ENCODE measurements around the gene ATAD3A. TPM values are rescaled to one million over a fixed set of nuclear protein-coding genes. Genes with fewer than 3 reads are reported as not detected.

Gene ATAD3A
- total and polyA plus RNA-seq, 9 of the 15 experiments (the other 6 are each of a cell fraction or from before 2014, with no cell fraction given) = 0.10 to 173 (median 36.7) TPM

DNA sequence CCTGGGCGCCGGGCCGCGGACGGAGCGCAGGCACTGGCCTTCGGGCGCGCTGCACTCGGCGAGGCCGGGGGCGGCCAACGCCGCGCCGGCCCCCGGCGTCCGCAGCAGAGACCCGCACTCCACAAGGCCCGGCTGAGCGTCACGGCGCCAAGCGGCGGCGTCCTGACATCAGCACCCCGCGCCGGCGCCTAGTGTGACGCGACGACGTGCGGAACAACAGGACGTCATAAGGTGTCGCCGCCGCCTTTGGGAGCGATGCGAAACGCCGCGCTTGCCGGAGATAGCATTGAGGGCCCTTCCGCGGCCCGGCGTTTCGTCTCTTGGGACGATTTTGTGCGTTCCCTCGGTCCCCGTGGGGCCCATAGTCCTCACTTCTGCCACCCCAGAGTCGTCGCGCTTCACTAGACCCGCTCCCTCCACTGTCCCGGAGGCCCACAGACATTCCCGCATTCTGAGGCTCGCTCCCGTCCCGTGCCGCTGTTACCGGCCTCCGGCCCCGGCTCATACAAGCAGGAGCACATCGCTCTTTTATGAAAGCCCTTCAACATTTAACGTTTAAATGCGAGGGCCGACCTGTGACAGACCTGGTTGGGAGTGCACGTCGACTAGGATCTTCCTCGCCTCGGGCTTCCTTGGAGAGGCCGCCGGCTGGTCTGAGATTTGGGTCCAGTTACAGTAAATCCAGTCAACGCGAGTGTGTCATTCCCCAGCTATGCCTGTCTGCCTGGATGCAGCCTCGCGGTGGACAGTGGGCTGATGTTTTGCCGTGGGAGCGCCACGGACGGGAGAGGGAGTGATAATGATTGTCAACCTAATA is 63.0 kb downstream of the ATAD3A start, which contains the start of gene SSU72 (continued):
- TF ChIP-seq POLR2H (tag; IDR thresholded peaks at IDR 0.05; ENCODE audit: low read depth) = no peak; the same call in 1 of the 2 replicates
- TF ChIP-seq, protein P1, sequence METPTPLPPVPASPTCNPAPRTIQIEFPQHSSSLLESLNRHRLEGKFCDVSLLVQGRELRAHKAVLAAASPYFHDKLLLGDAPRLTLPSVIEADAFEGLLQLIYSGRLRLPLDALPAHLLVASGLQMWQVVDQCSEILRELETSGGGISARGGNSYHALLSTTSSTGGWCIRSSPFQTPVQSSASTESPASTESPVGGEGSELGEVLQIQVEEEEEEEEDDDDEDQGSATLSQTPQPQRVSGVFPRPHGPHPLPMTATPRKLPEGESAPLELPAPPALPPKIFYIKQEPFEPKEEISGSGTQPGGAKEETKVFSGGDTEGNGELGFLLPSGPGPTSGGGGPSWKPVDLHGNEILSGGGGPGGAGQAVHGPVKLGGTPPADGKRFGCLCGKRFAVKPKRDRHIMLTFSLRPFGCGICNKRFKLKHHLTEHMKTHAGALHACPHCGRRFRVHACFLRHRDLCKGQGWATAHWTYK (CRISPR knock-in tag; IDR thresholded peaks at IDR 0.05) = no peak
- TF ChIP-seq ZNF696 (CRISPR knock-in tag; conservative IDR thresholded peaks at IDR 0.05) = no peak
- TF ChIP-seq XRCC5 (IDR thresholded peaks at IDR 0.05; ENCODE audit: low read depth, low read length) = no peak
- TF ChIP-seq, protein P2, sequence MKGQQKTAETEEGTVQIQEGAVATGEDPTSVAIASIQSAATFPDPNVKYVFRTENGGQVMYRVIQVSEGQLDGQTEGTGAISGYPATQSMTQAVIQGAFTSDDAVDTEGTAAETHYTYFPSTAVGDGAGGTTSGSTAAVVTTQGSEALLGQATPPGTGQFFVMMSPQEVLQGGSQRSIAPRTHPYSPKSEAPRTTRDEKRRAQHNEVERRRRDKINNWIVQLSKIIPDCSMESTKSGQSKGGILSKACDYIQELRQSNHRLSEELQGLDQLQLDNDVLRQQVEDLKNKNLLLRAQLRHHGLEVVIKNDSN (CRISPR knock-in tag; IDR thresholded peaks at IDR 0.05) = peak; percentile 55
- TF ChIP-seq, protein P3, sequence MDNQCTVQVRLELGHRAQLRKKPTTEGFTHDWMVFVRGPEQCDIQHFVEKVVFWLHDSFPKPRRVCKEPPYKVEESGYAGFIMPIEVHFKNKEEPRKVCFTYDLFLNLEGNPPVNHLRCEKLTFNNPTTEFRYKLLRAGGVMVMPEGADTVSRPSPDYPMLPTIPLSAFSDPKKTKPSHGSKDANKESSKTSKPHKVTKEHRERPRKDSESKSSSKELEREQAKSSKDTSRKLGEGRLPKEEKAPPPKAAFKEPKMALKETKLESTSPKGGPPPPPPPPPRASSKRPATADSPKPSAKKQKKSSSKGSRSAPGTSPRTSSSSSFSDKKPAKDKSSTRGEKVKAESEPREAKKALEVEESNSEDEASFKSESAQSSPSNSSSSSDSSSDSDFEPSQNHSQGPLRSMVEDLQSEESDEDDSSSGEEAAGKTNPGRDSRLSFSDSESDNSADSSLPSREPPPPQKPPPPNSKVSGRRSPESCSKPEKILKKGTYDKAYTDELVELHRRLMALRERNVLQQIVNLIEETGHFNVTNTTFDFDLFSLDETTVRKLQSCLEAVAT (IDR thresholded peaks at IDR 0.05) = peak in 1 of 2 experiments; percentile 97; a peak in 2 of 4 replicates
- peak; percentile 54; the same call in 1 of the 2 replicates for TF ChIP-seq MYNN (IDR thresholded peaks at IDR 0.05)
- no peak for TF ChIP-seq MYNN (CRISPR knock-in tag; IDR thresholded peaks at IDR 0.05)
- TF ChIP-seq TEAD4 (IDR thresholded peaks at IDR 0.05; ENCODE audit: low read length) = peak; percentile 34
- TF ChIP-seq TEAD4 (CRISPR knock-in tag; IDR thresholded peaks at IDR 0.05; ENCODE audit: borderline replicate concordance) = peak; percentile 52; the same call in 1 of the 2 replicates
- no peak for TF ChIP-seq ZNF586 (CRISPR knock-in tag; conservative IDR thresholded peaks at IDR 0.05)
- TF ChIP-seq TFAM (CRISPR knock-in tag; conservative IDR thresholded peaks at IDR 0.05) = no peak
- no peak; the same call in 1 of the 2 replicates for TF ChIP-seq CBX5 (IDR thresholded peaks at IDR 0.05; ENCODE audit: borderline replicate concordance, low read depth)
- peak; percentile 60 for TF ChIP-seq BCOR (IDR thresholded peaks at IDR 0.05)
- peak; percentile 80 for TF ChIP-seq HMGN3 (IDR thresholded peaks at IDR 0.05; ENCODE audit: borderline replicate concordance, extremely low read depth, insufficient read length, low read depth, low read length)
- TF ChIP-seq, protein P4, sequence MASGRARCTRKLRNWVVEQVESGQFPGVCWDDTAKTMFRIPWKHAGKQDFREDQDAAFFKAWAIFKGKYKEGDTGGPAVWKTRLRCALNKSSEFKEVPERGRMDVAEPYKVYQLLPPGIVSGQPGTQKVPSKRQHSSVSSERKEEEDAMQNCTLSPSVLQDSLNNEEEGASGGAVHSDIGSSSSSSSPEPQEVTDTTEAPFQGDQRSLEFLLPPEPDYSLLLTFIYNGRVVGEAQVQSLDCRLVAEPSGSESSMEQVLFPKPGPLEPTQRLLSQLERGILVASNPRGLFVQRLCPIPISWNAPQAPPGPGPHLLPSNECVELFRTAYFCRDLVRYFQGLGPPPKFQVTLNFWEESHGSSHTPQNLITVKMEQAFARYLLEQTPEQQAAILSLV (tag; IDR thresholded peaks at IDR 0.05) = no peak
- no peak for TF ChIP-seq MECOM (CRISPR knock-in tag; IDR thresholded peaks at IDR 0.05)
- TF ChIP-seq ZNF764 (CRISPR knock-in tag; IDR thresholded peaks at IDR 0.05; ENCODE audit: low read depth) = no peak
- peak; percentile 98 for TF ChIP-seq RBBP5 (IDR thresholded peaks at IDR 0.05; ENCODE audit: borderline replicate concordance, insufficient read depth, low read length, poor library complexity, severe bottlenecking)
- no peak for TF ChIP-seq EWSR1 (IDR thresholded peaks at IDR 0.05; ENCODE audit: borderline replicate concordance, low read depth, partially characterized antibody)
- TF ChIP-seq ADNP (tag; IDR thresholded peaks at IDR 0.05) = no peak
- 0 out of 2 replicates have a peak, but pooled peaks have one; percentile 10 for TF ChIP-seq E2F3 (CRISPR knock-in tag; IDR thresholded peaks at IDR 0.05)

Data from K562 (cell line).